ENCODE results near the gene CSH2.
A peak's percentile ranks its signal among the peaks of the same experiment; 100 is the strongest.

The CSH2 gene

DNA sequence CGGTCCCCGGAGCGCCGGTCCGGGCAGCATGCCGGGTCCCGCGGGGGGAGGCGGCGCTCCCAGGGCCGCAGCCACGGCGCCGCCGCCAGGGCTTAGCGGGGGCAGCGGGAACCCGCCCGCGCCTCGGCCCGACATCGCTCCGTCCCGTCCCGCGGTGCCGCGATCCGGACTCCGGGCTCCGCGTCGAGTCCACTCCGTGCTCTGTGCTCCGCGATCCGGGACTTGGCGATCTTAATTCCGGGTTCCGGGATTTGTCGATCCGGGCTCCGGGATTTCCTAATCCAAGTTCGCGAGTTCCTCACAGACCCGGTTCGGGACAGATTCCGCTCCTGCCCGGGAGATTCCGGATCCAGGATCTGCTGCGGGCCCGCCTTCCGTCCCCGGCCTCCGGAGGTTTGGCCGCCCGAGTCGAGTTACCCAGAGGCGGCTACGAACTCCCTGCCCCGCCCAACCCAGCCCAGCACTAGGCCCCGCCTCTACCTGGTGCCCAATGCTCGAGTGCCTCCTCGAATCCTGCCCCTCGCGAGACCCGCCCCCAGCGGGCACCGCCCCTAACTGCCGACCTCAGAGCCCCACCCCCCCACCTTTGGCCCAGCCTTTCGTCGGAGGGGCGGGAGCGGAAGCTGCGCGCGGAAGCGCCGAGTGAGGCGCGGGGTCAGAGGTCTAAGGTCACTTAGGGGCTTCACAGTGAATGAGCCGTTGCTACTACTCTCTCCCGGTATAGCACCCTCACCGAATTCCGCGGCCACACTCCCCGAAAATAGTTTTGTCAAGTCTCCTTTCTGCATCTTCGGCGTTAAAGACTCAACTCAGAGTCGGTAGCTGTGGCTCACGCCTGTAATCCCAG, 30.7 kb downstream of the CSH2 start, which contains the start of gene SMARCD2:
TSS of gene SMARCD2 (minus strand) at position 146 of the 847 bp plus-strand sequence. CDS start at position 135, 11 bp downstream.
- FAIRE-seq (peak; percentile 82), DNase-seq (ENCODE audit: insufficient read length, low spot score) (peak; percentile 96)
- TF ChIP-seq POLR2A (IDR thresholded peaks at IDR 0.05; ENCODE audit: low read depth, low read length), result peak; percentile 35; the same call in 1 of the 2 replicates

DNA sequence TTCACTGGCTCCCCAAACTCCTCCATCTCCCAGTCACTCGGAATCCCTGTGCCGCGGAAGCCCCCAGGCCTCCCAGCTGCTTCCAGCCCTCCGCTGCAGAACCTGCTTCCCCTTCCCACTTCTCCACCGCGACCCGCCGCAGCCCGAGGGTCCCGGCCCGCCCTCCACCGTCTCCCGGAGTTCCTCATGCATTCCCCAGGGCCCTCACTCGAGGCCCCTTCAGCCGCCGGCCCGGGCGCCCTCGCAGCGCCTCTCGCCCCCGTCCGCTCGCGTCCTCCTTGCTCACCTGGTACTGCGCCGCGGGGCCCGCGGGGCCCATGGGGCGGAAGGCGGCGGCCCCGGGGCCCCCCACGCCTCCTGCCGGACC, 31.3 kb downstream of the CSH2 start:
- FAIRE-seq, result no peak
- DNase-seq (ENCODE audit: insufficient read length, low spot score), result no peak
- no peak for TF ChIP-seq POLR2A (IDR thresholded peaks at IDR 0.05; ENCODE audit: low read depth, low read length)

GRCh38 chr17:63841350-63842172, 31.9 kb downstream of the CSH2 start:
- DNase-seq (ENCODE audit: insufficient read length, low spot score), result no peak
- no peak for FAIRE-seq
- no peak for TF ChIP-seq POLR2A (IDR thresholded peaks at IDR 0.05; ENCODE audit: low read depth, low read length)

DNA sequence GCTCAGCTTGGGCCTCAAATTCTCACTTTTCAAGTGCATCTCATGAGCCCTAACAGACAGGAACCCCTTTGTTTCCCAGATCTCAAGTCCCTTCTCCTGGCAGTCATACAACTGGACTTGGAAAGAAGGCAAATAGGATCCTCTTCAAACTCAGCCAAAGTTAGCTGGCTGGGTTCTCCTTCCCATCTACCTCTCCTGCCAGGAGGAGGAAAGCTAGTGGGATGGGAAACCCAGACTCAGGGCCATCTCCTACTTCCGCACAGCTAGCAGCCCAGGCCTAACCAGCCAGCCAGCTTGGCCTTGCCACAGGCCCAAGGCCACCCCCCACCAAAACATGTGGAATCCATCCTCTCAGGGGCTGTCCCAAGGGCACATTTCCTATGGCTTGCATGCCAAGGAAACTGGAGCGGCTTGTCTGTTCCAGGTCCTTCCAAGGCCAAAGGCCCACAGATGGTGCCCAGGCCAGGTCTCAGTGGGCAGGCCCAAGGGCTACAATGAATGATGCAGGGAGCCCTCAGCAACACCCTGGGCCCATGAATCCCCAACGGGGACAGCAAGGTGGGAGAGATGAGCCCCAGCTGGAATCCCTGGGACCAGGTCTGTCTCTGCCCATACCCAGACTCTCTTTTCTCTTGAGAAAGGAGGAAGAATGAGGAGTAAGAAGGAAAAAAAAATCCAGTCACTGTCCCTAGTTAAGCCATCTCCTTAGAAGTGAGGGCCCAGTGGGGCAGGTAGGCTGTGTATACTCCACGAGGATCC, 32.7 kb downstream of the CSH2 start:
- no peak for TF ChIP-seq POLR2A (IDR thresholded peaks at IDR 0.05; ENCODE audit: low read depth, low read length)
- DNase-seq (ENCODE audit: insufficient read length, low spot score) (no peak), FAIRE-seq (no peak)

GRCh38 chr17:63838631-63839171, 34.8 kb downstream of the CSH2 start:
- TF ChIP-seq POLR2A (IDR thresholded peaks at IDR 0.05; ENCODE audit: low read depth, low read length), result no peak
- DNase-seq (ENCODE audit: insufficient read length, low spot score) (no peak), FAIRE-seq (no peak)

DNA sequence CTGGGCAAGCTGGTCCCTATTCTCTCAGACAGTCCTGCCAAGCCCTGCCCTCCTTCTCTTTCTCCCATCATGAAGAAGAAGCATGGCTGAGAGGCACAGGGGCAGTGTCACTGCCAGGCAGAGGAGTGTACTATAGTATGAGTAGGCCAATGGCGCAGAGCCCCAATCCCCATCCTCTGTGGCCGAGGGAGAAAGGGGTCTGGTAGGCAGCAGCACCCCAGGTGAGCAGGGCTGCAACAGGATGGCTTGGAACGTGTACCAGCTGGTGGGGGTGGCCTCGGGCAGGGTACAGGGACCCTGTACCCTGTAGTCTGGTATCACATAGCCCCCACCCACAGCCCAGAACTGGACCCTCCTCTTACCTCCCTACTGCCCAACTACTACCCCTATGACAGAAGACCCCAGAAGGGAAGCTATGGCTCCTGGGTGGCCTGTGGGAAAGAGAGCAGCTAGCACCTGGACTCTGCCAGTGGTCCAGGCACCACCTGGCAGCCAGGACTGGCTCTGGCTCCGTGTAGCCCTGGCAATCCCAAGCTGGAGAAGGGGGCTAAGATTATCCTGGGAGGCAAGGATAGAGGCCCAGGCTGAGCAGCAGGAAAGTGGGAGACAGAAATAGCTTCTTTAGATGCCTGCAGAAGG, 35.4 kb downstream of the CSH2 start:
- TF ChIP-seq POLR2A (IDR thresholded peaks at IDR 0.05; ENCODE audit: low read depth, low read length), result no peak
- no peak for FAIRE-seq
- no peak for DNase-seq (ENCODE audit: insufficient read length, low spot score)

- DNase-seq (ENCODE audit: insufficient read length, low spot score) (no peak), FAIRE-seq (no peak)
- TF ChIP-seq POLR2A (IDR thresholded peaks at IDR 0.05; ENCODE audit: low read depth, low read length), result no peak
Measured at GRCh38 chr17:63837480-63837879, 36.0 kb downstream of the CSH2 start.

DNA sequence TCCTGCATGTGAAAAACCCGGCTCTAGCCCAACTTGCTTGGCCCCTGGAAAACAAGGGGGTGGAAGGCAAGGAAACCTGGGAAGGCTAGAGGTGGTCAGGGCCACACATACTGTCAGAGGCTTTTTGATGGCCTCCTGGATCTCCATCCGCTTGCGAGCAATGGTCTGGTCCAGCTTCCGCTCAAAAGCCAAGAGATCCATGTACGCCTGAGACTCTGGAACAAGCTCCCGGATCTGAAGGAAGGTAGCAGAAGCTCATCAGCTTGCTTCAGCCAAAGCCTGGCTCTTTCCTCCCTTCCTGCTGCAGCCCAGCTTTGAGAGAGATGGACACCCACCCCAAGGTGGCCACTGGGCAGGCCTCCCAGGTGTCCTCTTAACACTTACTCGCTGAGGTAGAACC, 36.7 kb downstream of the CSH2 start:
- DNase-seq (ENCODE audit: insufficient read length, low spot score) (no peak), FAIRE-seq (no peak)
- no peak for TF ChIP-seq POLR2A (IDR thresholded peaks at IDR 0.05; ENCODE audit: low read depth, low read length)

DNA sequence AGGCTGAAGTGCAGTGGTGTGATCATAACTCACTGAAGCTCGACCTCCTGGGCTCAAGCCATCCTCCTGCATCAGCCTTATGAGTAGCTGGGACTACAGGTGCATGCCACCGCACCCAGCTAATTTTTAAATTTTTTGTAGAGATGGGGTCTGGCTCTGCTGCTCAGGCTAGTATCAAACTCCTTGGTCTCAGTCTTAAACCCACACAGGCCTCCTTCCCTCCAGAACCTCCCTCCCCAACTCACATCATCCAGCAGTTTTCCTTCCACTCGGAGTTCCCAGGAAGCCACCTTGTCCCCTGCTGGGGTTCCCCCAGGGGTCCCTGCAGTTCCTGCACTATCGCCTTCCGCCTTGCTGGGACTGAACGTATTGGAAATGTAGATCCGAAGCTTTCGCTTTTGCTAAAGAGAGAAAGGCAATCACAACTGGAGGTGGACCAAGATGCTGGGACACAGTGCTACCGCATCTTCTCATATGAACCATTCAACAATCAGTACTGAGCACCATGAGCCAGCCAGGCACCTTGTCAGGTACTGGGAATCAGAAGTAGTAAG, 38.2 kb downstream of the CSH2 start:
- no peak for FAIRE-seq
- TF ChIP-seq POLR2A (IDR thresholded peaks at IDR 0.05; ENCODE audit: low read depth, low read length), result no peak
- DNase-seq (ENCODE audit: insufficient read length, low spot score), result no peak

DNA sequence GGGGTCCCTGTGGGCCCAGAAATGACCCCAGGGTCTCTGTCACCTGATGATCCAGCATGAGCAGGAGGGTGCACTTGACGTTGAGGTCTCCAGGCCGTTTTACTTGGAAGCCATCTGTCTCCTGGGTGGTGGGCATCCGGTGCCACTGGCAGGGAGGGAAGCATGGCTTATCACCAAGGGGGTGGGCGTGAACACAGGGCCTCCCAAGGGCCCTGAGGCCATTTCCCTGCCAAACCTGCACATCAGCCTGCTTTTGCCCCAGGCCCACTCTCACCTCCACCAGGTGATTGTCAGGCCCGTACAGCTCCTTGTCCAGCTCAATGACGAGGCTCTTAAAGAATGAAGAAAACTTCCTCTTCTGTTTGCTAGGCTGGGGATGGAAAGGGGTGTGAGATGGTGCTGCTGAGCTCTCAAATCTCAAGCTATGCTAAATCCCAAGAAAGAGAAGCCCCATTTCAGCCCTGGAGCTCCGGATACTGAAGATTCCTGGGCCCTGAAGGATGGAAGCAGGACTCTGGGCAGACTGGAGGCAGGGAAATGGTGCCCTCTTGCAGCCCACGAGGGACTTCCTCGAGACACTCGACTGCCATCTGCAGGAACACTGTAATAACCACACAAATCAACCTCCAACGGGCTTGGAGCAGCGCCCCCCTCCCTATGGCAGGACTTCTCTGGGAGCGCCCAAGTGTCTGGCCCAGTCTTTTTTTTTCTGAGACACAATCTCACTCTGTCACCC, 38.9 kb downstream of the CSH2 start:
- DNase-seq (ENCODE audit: insufficient read length, low spot score), result peak; percentile 55
- no peak for TF ChIP-seq POLR2A (IDR thresholded peaks at IDR 0.05; ENCODE audit: low read depth, low read length)
- FAIRE-seq, result no peak

DNA sequence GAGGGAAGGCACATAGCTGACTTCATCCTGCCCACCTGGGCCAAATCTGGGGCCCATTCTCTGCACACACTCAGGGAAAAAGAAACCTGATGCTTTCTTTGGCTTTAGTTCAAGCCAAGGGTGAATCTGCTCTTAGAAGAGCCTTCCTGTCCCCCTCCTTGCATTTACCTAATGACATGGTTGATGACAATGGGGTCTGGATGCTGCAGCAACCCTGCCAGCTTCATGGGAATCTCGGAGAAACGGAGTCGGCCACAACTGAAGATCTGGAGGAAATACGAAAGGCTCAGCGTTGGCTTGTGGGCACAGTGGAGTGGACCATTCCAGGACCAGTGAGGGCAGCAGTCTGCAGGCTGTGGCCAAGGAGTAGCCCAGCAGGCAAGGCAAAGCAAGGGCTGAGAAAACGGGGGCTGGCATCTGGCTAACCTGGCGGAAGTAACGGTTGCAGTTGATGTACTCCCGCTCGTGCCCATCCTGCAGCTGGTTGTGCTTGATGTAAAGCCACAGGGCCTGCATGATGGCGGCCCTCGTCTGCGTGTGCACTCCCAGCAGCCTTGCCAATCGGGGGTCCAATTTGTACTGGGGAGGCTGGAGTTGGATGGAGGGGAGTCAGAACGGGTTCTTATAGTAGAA, 39.6 kb downstream of the CSH2 start:
- no peak for TF ChIP-seq POLR2A (IDR thresholded peaks at IDR 0.05; ENCODE audit: low read depth, low read length)
- DNase-seq (ENCODE audit: insufficient read length, low spot score), result no peak
- no peak for FAIRE-seq
